PC-9 (cell line): ENCODE data around the gene CD226.

Source experiments
- EZH2 ChIP-seq: fragments of 200-600 bp; sonication (generic); IDR thresholded peaks from 2 replicates; pipeline ENCODE4 v1.8.0; 2017; ENCODE audit warnings: antibody characterized with exemption, low read depth
- TF ChIP-seq, protein P1 (sequence below): fragments of 200-600 bp; sonication (generic); conservative IDR thresholded peaks from 2 replicates; pipeline ENCODE4 v1.6.1; 2017; ENCODE audit warnings: mixed run types, antibody characterized with exemption, mild to moderate bottlenecking, moderate library complexity

DNA sequence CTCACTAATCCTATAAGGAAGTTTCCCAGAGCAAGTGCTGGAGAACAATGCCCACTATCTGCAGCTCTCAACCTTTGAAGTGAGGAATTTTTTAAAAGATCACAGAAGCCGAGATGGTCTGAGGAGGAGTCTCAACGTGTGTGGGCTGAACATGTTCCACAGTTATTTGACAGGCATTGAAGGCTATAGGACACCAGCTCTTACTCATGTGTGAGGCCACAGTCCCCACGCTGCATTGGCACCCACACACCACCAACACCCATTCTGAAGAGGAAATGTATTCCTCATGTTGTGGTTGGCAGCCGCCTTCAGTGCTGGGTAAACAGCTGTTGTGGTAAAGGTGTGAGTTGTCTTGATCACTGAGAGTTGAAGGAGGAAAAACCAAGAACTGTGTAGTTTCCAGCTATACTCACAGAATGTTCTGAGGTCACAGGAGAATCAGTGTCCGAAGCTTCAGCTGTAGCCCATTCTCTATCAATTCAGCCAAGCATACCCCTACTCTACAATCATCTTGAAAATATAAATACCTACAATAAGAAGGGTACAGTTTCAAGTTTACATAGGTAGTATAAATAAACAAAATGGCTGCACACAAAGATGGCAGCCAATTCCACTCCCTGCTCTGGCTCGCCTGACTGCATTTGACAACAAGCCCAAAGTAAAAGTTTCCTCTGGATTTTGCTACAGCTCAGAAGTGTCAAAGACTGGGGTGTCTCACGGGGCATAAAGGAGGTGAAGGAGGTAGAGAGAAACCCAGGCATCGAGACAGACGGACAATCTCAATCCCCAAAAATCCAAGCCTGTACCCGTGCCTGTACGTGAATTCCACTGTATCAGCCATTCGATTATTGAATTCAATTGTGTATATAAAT is 12.1 kb downstream of the CD226 start:
- TF ChIP-seq, protein P1, sequence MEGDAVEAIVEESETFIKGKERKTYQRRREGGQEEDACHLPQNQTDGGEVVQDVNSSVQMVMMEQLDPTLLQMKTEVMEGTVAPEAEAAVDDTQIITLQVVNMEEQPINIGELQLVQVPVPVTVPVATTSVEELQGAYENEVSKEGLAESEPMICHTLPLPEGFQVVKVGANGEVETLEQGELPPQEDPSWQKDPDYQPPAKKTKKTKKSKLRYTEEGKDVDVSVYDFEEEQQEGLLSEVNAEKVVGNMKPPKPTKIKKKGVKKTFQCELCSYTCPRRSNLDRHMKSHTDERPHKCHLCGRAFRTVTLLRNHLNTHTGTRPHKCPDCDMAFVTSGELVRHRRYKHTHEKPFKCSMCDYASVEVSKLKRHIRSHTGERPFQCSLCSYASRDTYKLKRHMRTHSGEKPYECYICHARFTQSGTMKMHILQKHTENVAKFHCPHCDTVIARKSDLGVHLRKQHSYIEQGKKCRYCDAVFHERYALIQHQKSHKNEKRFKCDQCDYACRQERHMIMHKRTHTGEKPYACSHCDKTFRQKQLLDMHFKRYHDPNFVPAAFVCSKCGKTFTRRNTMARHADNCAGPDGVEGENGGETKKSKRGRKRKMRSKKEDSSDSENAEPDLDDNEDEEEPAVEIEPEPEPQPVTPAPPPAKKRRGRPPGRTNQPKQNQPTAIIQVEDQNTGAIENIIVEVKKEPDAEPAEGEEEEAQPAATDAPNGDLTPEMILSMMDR: no peak
- no peak for TF ChIP-seq EZH2
